ENCODE results near the gene KRT36.

Gene KRT36

DNA sequence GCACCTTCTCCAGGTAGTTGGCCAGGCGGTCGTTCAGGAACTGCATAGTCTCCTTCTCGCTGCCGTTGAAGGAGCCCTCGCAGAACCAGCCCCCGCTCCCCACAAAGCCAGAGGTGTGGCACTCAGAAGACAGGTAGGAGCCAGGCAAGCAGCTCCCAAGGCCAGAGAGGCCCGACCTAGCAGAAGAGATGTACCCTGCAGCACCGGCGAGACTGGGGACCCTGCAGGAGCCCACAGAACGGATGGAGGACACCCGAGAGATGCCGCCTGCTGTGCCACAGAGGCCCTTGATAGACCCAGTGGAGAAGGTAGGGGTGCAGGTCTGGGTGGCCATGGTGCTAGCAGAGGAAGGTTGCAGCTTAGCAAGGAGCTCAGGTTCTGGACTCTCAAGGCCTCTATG is at the start of gene KRT36:
KRT36 (minus strand) TSS at position 380 of the 400 bp plus-strand sequence; CDS start at position 334, 46 bp downstream.
- DNase-seq = no peak

DNA sequence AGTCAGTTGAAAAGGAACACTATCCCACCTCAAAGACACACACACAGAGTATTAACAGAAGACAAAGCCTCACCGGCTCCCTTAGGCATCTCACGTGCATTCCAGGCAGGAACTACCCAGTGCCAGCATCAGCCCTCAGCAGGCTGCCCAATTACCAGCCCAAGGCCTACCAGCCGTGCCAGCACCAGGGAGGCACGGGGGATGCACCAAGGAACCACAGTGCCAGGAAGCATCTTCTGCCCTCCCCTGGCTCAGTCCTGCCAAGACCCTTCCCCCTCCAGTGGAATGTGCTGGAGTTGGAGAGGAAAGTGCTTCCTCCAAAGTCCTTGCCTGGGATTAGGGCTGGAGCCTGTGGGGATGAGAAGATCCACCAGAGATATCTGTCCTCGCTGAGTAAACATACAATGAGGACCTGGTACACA is 49.4 kb upstream of the KRT36 start:
- no peak for DNase-seq

DNA sequence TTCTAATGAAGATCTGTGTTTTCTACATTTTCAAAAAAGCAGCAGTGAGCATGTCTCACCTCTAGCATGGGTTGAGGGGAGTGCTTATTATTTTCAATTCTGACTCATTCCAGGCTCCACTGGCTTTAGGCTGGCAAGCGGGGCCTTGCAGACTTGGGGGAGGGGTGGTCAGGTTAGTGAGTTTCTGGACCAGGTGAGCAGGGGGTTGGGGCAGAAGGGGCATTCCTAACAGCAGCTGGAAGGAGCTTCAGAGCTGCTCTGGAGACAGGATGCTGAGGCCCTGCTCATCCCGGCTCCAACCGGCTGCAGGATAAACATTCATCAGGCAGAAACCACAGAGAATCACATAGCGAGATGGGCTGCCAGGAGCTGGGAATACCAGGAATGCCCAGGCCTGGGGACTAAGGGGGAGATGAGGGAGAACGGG is 48.9 kb upstream of the KRT36 start:
- DNase-seq = no peak

DNA sequence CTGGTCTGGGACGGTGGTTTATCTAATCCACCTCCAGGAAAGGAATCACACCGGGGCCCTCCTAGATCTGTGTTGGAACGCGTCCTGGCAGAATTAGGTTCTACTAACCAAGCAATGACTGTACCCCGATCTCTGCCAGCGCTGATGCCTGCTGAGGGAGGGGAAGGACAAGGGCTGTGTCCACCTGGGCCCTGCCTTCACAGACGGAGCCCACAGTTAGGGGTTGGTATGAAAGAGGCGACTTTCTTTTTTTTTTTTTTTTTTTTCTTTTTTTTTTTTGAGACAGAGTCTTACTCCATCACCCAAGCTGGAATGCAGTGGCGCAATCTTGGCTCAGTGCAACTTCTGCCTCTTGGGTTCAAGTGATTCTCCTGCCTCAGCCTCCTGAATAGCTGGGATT is 48.3 kb upstream of the KRT36 start:
- no peak for DNase-seq

DNA sequence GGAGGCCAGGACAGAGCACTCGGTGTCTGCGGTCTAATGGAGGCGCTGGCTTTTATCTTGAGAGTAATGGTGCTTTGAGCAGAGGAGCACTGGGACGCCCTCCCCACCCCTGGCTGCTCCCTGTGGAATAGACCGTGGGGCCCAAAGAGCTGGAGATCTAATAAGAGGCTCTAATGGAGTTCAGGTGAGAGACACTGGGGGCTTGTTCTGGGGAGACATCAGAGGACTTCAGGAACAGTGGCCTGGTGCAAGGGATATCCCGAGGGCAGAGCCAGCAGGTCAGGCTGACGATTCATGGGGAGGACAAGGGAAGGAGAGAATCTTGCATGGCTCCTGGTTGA is 47.9 kb upstream of the KRT36 start:
- DNase-seq = no peak

DNA sequence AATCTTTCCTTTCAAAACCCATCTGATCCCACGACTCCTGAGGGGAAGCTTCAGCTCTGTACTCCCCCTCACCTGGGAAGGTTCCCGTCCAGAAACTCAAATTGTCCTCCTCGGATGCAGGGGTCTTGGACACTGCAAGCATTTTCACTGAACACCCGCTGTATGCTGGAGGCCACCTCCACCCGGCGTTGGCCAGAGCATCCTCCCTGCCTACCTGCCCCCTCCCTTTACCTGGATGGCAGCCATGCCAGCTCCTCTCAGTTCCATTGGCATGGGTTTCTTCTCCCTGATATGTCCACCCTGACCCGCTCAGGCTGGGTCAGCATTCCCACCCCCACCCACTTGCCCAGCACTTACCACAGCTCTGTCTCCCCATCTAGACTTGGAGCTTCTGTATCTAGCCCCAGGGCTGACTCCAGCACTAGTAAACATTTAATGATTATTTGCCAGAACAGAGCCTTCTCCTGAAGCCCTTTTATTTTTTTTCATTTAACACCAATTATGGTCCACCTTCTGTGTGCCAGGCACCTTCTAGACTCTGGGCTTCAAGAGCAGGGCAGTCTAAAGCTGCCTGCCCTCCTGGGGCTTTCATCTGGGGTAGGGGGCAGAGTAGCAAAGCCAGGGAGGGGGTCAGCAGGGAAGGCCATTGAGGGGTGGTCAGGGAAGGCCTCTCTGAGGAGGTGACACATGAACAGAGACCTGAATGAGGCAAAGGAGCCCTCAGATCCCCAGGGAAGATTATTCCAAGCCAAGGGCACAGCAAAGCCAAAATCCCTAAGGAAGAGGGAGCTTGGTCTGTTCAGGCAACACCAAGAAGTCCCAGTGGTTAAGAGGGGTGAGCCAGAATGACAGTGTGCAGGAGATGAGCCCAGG is 47.3 kb upstream of the KRT36 start:
- DNase-seq = no peak

DNA sequence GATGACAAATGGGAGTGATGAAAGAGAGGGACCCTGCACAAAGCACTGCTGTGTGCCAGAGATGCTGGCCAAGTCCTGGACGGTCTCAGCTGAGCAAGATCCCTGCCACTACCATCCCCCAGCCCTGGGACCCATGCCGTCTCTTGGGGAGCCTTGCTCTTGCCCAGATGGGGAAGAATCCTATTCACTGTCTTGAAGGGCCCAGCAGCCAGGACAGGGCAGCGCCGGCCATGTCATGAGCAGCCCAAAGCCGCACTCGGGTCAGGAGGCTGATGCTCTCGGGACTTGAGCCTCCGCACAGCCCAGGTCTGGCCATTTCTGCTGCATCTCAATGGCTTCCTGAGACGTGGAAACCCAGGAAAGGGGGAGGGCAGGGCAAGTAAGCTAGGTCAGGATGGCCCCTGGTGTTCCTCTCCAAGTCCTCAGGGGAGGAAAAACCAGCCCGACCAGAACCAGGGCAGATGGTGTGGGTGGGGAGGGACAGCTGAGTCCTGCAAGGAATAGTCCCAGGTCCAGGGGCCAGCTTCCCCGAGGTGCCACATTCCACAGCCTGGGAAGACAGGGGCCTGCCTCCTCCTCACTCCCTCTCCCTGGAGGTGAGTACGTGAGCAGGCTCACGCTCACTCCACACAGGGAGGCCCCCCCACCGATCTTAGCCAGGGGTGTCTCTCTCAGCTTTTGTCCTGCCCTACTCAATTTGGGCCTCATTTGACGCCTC is 46.2 kb upstream of the KRT36 start:
- DNase-seq = no peak

DNA sequence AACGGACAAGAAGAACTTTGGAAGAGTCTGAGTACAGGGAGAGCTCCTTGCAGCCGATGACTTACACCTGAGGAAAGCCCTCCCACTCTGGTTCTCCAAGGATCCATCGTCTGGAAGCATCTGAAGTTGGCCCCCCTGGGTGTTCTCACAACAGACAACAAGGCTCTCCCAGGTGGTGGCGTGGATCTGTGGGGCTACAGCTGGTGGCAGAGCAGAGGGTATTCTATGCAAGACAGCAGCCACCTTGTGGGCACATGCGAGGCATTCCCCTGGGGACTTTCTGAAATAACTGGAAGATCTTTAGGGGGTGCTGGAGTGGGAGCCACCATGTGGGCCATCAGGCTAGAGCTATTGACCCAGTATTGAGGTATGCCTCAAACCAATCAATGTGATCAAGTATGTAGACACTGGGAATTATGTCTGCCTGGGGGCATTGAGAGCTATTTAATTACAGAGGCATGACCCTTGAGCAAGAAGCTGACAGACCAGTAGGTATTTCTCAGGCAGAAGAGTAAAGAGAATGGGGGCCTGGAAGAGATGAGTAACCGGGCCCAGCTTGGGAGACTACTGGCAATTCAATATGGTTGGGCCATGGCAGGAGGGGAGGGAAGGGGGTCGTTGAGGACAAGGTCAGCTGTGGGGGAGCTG is 45.3 kb upstream of the KRT36 start:
- no peak for DNase-seq

DNA sequence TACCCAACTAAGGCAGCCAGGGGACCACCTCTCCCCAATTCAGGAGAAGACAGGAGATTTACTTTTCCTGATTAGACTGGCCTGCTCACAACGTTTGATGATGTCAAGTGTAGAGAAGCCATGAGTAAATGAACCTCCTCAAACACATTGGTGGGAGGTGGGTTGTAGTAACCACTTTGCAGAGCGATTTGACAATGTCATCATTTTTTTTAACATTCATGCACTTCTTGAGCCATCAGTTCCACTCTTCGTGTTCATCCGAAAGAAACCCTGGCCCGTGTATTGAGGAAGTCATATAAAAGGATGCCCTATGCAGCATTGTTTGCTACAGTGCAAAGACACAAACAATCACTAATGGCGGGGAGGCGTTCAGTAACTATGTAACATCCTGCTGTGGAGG is 43.9 kb upstream of the KRT36 start:
- DNase-seq = no peak

DNA sequence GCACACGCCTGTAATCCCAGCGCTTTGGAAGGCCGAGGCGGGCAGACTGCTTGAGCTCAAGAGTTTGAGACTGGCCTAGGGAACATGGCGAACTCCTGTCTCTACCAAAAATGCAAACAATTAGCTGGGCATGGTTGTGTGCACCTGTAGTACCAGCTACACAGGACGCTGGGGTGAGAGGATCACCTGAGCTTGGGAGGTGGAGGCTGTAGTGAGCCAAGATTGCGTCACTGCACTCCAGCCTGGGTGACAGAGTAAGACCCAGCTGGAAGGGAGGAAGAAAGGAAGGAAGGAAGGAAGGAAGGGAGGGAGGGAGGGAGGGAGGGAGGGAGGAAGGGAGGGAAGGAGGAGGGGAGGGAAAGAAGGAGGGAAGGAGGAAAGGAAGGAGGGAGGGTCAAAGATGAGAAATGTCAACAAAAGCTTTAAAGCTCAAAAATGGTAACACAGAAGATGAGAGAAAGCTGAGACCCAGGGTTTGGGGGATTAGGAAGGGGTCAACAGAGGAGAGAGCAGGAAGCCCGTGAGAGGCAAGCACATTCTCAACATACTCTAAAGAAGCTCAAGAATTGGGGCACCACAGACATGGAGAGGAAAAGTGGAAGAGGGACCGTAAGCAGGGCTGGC is 43.3 kb upstream of the KRT36 start:
- DNase-seq = no peak

DNA sequence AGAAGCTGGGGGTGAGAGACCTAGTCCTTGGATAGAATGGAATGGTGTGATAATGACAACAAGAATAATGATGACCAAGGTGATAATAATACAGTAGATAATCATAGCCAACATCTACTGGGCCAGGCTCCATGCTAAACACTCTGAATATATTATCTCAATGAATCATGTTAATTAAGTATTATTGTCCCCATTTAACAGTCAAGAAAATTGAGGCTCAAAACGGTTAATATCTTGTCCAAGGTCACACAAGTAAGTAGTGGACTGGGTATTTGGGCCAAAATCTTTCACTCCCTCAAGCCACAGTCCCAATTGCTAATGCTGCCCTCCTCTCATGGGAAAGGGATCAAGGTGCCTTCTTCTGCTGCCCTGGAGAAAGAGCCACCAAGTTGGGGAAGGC is 42.3 kb upstream of the KRT36 start:
- DNase-seq = no peak

DNA sequence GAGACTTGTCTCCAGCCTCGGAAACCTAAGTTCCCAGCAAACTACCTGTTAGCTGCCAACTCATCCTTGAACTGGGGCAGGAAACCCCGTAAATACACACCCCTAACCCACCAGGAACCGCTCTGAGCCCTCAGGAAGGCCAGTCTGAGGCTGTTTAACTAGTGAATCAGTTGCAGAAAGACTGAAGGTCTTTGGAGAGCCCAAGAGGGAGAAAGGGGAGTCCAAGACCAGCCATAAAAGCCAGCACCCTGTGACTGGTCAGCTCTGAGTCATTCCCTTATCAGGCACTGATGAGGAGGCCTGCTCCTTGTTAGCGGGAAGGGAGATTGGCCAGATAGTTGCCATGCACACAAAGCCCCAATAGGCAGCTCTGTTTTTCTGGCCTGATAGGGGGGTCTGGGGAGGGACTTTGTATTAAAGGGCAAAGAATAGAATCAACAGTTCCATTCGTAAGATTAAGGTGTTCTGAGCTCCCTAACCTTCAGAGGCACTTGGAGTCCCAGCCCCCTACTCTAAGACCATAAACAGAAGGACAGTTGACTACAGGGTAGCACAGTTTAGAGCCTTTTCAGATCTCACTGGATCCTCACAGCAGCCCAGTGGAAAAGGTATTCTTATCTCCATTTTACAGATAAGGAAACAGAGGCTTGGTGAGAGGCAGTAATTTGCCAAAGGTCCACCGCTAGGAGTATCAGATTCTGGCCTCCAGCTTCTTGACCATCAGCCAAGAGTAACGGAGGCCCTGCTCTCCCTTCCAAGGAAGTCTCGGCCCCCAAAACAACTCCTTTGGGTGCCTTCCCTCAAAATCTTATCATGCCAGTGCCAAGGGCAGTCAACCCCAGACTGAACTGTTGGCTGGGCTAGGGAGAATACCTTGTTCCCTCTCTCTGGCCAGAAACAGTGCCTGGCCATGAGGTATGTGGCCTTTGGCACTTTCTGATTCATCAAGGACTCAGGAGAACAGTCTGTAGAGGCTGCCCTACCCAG is 40.6 kb upstream of the KRT36 start:
- DNase-seq = no peak

DNA sequence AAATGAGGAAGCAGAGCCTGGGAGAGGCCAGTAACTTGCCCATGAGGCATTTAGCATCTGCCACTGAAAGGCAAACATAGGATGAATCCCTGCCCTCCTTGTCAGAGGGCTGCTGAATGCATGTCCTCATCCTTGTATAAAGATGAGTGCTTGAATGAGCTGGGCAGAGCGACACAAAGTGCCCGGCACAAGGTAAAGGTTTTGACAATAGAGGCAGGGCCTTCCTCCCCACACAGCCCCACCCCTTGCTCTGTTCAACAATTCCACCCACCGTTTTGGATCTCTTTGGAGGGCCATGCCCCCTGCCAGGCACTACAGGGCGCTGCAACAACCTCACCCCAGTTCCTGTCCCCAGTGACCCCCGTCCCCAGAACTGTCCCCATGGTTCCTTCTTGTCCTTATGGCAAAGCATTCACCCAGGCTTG is 39.8 kb upstream of the KRT36 start:
- no peak for DNase-seq

DNA sequence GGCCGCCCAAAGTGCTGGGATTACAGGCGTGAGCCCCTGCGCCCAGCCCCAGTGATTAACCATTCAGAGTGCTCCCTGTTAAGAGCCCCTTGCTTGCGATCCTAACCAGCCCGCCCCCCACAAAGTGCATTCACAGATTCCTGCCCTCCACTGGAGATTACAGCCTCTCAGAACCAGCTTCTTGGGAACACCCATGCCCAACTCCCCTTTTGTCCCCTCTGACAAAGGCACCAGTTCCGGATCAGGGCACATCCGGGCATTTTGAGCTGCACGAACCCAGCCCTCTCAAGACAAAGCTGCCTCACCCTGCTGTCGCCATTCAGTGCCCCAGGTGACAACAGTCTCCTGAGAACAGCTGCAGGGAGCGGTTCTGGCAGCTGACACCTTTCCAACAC is 39.2 kb upstream of the KRT36 start:
- no peak for DNase-seq

DNA sequence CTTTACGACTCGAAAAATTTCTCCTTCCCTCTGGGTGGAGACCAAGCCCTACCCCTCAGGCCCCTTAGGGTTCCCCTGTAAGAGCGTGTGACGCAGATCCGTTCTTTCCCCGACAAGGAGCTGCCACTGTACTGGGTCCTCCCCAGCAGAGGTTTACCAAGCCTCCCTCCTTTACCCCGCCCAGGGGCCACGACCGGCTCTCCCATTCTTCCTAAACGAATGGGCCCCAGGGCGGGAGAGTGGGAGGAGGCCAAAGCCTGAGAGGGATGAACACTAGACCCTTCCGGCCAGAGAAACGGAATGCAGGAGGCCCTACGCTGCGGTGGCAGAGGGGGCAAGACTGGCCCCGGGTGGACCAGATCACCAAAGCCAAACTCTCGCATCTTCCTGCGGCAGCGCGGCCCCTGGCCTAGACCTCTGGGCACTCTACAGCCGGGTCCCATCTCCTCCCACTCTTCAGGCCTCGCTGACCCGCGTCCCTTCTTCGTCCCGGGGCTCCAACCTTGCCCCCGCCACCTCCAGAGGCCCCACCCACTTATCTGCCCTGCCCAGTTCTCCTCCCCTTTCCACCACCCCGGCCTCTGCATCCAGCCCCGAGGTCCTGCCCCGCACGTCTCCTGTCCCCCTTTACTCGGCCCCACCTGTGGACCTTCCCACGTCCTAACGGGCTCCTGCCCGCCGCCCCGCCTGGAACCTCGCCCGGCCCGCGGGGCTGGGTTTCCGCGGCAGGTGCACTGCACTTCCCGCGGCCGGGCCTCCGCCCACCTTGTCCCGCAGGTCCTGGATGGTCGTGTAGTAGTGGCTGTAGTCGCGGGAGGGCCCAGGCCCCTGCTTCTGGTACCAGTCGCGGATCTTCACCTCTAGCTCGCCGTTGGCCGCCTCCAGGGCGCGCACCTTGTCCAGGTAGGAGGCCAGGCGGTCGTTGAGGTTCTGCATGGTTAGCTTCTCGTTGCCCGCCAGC is 37.6 kb upstream of the KRT36 start:
- DNase-seq = no peak

DNA sequence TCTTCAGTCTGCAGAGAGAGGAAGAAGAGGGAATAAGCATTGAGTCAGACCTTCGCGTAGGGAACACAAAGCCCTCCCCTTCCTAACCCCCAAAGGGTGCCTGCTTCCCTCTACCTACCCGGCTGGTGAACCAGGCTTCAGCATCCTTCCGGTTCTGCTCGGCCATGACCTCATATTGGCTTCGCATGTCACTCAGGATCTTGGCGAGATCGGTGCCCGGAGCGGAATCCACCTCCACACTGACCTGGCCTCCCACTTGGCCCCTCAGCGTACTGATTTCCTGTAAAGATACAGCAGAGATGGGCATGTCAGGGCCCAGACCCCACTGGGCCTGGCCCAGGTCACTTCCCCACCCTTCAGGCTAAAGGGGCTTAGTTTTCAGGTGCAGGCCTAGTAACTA is 34.6 kb upstream of the KRT36 start:
- DNase-seq = no peak

DNA sequence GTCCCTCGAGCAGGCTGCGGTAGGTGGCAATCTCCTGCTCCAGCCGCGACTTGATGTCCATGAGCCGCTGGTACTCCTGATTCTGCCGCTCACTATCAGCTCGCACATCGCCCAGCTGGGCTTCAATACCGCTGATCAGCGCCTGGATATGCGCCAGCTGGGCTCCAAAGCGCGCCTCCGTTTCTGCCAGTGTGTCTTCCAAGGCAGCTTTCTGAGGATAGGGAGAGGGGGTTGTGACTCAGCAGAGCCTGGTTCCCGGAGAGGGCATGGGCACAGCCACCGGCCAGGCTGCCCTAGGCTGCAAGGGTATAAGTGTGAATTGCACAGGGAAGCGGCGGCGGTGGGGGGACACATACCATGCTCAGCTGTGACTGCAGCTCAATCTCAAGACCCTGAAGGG is 34.1 kb upstream of the KRT36 start:
- DNase-seq = no peak

DNA sequence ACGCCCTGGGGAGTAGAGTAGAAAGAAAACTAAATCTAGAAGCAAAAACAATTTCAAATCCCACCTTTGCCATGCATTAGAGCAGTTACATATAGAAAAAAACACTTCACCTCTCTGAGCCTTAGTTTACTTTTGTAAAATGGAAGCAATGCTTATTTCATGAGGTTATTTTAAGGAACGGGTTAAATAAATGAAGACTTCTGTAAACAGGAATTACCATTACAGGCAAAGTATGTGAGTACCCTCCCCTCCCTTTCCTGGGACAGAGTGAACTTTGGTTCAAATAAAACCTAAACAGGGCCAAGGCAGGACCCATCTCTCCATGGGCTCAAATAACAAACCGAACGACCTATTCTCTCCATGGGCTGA is 33.5 kb upstream of the KRT36 start:
- DNase-seq = no peak

DNA sequence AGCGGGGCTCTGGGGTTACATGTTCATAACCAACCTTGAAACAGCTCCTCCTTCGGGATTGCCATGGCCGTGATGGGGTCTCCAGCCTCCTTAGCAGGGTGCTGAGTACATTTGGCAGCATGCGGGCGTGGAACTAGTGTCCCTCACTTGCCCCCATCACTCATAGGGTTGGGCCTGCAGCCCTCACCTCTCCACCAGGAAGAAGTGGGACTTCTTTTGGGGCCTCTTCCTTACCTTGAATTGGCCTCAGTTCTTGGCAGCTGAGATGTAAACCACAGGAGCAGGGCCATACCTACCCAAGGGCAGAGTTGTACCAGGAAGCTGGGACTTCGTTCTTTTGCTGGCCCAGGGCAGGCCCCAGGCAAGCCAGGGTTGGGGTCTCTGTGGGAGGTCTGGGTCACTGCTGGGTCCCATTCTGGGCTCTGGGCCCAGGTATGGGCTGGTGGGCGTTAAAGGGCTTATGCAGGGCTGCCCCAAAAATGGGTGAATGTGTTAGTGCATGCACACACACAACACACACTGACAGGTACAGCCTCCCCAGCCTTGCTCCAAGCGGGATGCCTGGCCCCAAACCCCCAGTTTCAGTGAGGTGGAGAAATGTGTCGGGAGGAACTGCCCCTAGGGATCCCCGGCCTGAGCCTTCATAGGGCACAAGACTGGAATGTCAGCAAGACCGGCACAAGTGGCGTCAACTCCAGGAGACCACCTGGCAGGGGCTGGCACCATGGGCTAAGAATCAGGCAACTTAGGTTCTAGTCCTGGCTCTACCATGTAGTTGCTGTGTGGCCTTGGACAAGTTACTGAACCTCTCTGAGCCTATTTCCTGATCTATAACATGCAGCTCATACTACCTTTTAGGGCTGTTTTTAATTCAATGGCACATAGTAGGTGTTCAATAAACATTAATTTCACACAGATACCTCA is 32.9 kb upstream of the KRT36 start:
- DNase-seq = no peak

All from GDM1 (cell line).